HepG2 (cell line): ENCODE measurements around the gene CD101. TPM values are rescaled to one million over a fixed set of nuclear protein-coding genes. Genes with fewer than 3 reads are reported as not detected.

Experiments used
- ATF2 ChIP-seq: sonication (generic); formaldehyde crosslinking; IDR thresholded peaks from 2 replicates; pipeline ENCODE4 v1.4.0; 2020; ENCODE audit warnings: missing genetic modification reagents
- ETV5 ChIP-seq: IDR thresholded peaks from 2 replicates; pipeline ENCODE4 v1.6.1; 2018; ENCODE audit warnings: missing biosample characterization, missing genetic modification reagents, inconsistent platforms, borderline replicate concordance
- FOXC1 ChIP-seq: sonication (generic); formaldehyde crosslinking; IDR thresholded peaks from 2 replicates; pipeline ENCODE4 v1.8.0; 2022; ENCODE audit warnings: mild to moderate bottlenecking, missing genetic modification reagents, borderline replicate concordance
- HIVEP1 ChIP-seq: sonication (generic); formaldehyde crosslinking; IDR thresholded peaks from 2 replicates; pipeline ENCODE4 v1.4.0; 2020; ENCODE audit warnings: mild to moderate bottlenecking, missing genetic modification reagents
- IKZF5 ChIP-seq: IDR thresholded peaks from 2 replicates; pipeline ENCODE4 v1.6.1; 2018; ENCODE audit warnings: missing genetic modification reagents, mild to moderate bottlenecking, missing compliant biosample characterization
- KDM1A ChIP-seq: IDR thresholded peaks from 2 replicates; pipeline ENCODE4 v1.6.1; 2016; ENCODE audit warnings: missing compliant biosample characterization
- MED1 ChIP-seq: sonication (generic); formaldehyde crosslinking; IDR thresholded peaks from 2 replicates; pipeline ENCODE4 v1.4.0; 2020; ENCODE audit warnings: missing genetic modification reagents
- MED13 ChIP-seq: sonication (generic); formaldehyde crosslinking; IDR thresholded peaks from 2 replicates; pipeline ENCODE4 v1.5.0; 2020; ENCODE audit warnings: missing genetic modification reagents
- MEIS2 ChIP-seq: sonication (generic); formaldehyde crosslinking; IDR thresholded peaks from 2 replicates; pipeline ENCODE4 v1.9.0; 2021; ENCODE audit warnings: mild to moderate bottlenecking, missing genetic modification reagents
- NCOA1 ChIP-seq: sonication (generic); formaldehyde crosslinking; IDR thresholded peaks from 2 replicates; pipeline ENCODE4 v1.9.0; 2021; ENCODE audit warnings: missing genetic modification reagents
- NFE2L2 ChIP-seq: fragments of 150-350 bp; IDR thresholded peaks from 2 replicates; pipeline ENCODE4 v1.6.1; 2014; ENCODE audit warnings: low read length
- PATZ1 ChIP-seq: sonication (generic); formaldehyde crosslinking; IDR thresholded peaks from 2 replicates; pipeline ENCODE4 v1.4.0; 2020; ENCODE audit warnings: missing genetic modification reagents
- PRDM10 ChIP-seq: sonication (generic); formaldehyde crosslinking; IDR thresholded peaks from 2 replicates; pipeline ENCODE4 v1.4.0; 2020; ENCODE audit warnings: low read depth, missing genetic modification reagents
- TEAD2 ChIP-seq: sonication (generic); formaldehyde crosslinking; IDR thresholded peaks from 2 replicates; pipeline ENCODE4 v1.9.0; 2021; ENCODE audit warnings: missing genetic modification reagents
- XRCC5 ChIP-seq: fragments of 200-400 bp; formaldehyde crosslinking; optimal IDR thresholded peaks from 2 replicates; pipeline ENCODE3; 2017; ENCODE audit warnings: mild to moderate bottlenecking, low read length
- ZGPAT ChIP-seq: IDR thresholded peaks from 2 replicates; pipeline ENCODE4 v1.6.1; 2016; ENCODE audit warnings: mild to moderate bottlenecking
- ZNF331 ChIP-seq: sonication (generic); formaldehyde crosslinking; IDR thresholded peaks from 2 replicates; pipeline ENCODE4 v1.4.0; 2020; ENCODE audit warnings: missing genetic modification reagents
- ZNF597 ChIP-seq: sonication (generic); formaldehyde crosslinking; IDR thresholded peaks from 2 replicates; pipeline ENCODE4 v1.5.0; 2020; ENCODE audit warnings: missing genetic modification reagents
- ZNF737 ChIP-seq: sonication (generic); formaldehyde crosslinking; IDR thresholded peaks from 2 replicates; pipeline ENCODE4 v1.5.0; 2020; ENCODE audit warnings: missing genetic modification reagents, mild to moderate bottlenecking, borderline replicate concordance
- polyA plus RNA-seq, 8 experiments: library from polyadenylated mRNA; depleted of rRNA in 3 of 8; stranded (reverse) in 7 of 8; unstranded in 1 of 8; fragments of >200 nt; fragmentation: Illumina TruSeq in 4 of 8; extraction: Trizol in 4 of 8; gene quantifications; 2 replicates each; pipeline versions ENCODE4 v1.2.1 to v1.2.3, GENCODE V29; 2011 to 2016; ENCODE audit warnings: low read depth in 4 of 8, missing spikeins in 1 of 8, mixed read lengths in 1 of 8; ENCODE audit not compliant: insufficient read depth in 1 of 8
- total RNA-seq, 5 experiments: library from RNA; depleted of rRNA; stranded (reverse); fragments of >200 nt; fragmentation: Illumina TruSeq; extraction: Trizol; gene quantifications; 2 replicates each; pipeline ENCODE4 v1.2.3, GENCODE V29; 2016; ENCODE audit warnings: low read depth in 1 of 5

CD101 gene
- total and polyA plus RNA-seq, 2 of the 13 experiments (the other 11 are each of a cell fraction or from before 2014, with no cell fraction given) = 0.05 to 0.09 TPM

- TF ChIP-seq PRDM10 (CRISPR knock-in tag) = no peak
- 0 out of 2 replicates have a peak, but pooled peaks have one; percentile 33 for TF ChIP-seq PATZ1 (CRISPR knock-in tag)
- no peak for TF ChIP-seq ATF2
- no peak for TF ChIP-seq NCOA1 (CRISPR knock-in tag)
- TF ChIP-seq NFE2L2 = no peak
- no peak for TF ChIP-seq MEIS2
- no peak for TF ChIP-seq XRCC5
- peak; percentile 36; the same call in 1 of the 2 replicates for TF ChIP-seq ZNF331 (CRISPR knock-in tag)
- TF ChIP-seq ZGPAT (CRISPR knock-in tag) = no peak
- TF ChIP-seq KDM1A (CRISPR knock-in tag) = peak; percentile 66; the same call in 1 of the 2 replicates
- TF ChIP-seq TEAD2 (CRISPR knock-in tag) = no peak
- no peak for TF ChIP-seq HIVEP1 (CRISPR knock-in tag)
- 0 out of 2 replicates have a peak, but pooled peaks have one; percentile 36 for TF ChIP-seq MED1
- TF ChIP-seq FOXC1 (CRISPR knock-in tag) = no peak
- no peak for TF ChIP-seq IKZF5 (CRISPR knock-in tag)
- TF ChIP-seq ETV5 = no peak
- no peak for TF ChIP-seq ZNF597 (CRISPR knock-in tag)
- TF ChIP-seq ZNF737 (CRISPR knock-in tag) = no peak
- TF ChIP-seq MED13 (CRISPR knock-in tag) = no peak
Observed at GRCh38 chr1:116982319-116983004, 19.1 kb upstream of the CD101 start (continued).
